H9 (cell line): ENCODE measurements around the gene RAB26. TPM values are rescaled to one million over a fixed set of nuclear protein-coding genes. Genes with fewer than 3 reads are reported as not detected.
A peak's percentile ranks its signal among the peaks of the same experiment; 100 is the strongest.

Source experiments
- DNase-seq: peaks from one replicate; pipeline ENCODE4 v3.0.0-alpha.2; 2017
- H2AFZ ChIP-seq: one replicate; pipeline ENCODE4 v1.6.1; 2013; ENCODE audit warnings: mild to moderate bottlenecking, low read length, control low read depth, moderate library complexity
- H2AK5ac ChIP-seq: 2 replicates; pipeline ENCODE4 v1.6.1; 2013; ENCODE audit warnings: low read length, control low read depth, mixed read lengths; ENCODE audit not compliant: insufficient read length
- H2BK120ac ChIP-seq: one replicate; pipeline ENCODE4 v1.6.1; 2013; ENCODE audit warnings: low read depth, mild to moderate bottlenecking, low read length, control low read depth, inconsistent platforms; ENCODE audit not compliant: poor library complexity, severe bottlenecking
- H2BK12ac ChIP-seq: 2 replicates; pipeline ENCODE4 v1.6.1; 2013; ENCODE audit warnings: low read length, control low read depth, mixed read lengths, low read depth; ENCODE audit not compliant: insufficient read length
- H2BK15ac ChIP-seq: 2 replicates; pipeline ENCODE4 v1.6.1; 2013; ENCODE audit warnings: low read depth, low read length, control low read depth
- H2BK20ac ChIP-seq: one replicate; pipeline ENCODE4 v1.6.1; 2013; ENCODE audit warnings: low read depth, mild to moderate bottlenecking, low read length, control low read depth, inconsistent platforms; ENCODE audit not compliant: poor library complexity, severe bottlenecking
- H2BK5ac ChIP-seq: 2 replicates; pipeline ENCODE4 v1.6.1; 2013; ENCODE audit warnings: low read length, control low read depth, mixed read lengths; ENCODE audit not compliant: insufficient read length
- H3K14ac ChIP-seq: 2 replicates; pipeline ENCODE4 v1.6.1; 2013; ENCODE audit warnings: low read length, control low read depth; ENCODE audit not compliant: insufficient read depth
- H3K18ac ChIP-seq: 2 replicates; pipeline ENCODE4 v1.6.1; 2013; ENCODE audit warnings: low read depth, mild to moderate bottlenecking, mixed read lengths, low read length, control low read depth; ENCODE audit not compliant: insufficient read length
- H3K23ac ChIP-seq: 2 replicates; pipeline ENCODE4 v1.6.1; 2013; ENCODE audit warnings: low read length, control low read depth, mixed read lengths, low read depth; ENCODE audit not compliant: insufficient read length
- H3K23me2 ChIP-seq: 2 replicates; pipeline ENCODE4 v1.6.1; 2013; ENCODE audit warnings: low read depth, mild to moderate bottlenecking, mixed read lengths, low read length, control low read depth; ENCODE audit not compliant: insufficient read length, poor library complexity, severe bottlenecking
- H3K27ac ChIP-seq: 2 replicates; pipeline ENCODE4 v1.5.1; 2013; ENCODE audit warnings: low read length, control low read depth, mixed read lengths, low read depth; ENCODE audit not compliant: insufficient read length
- H3K27me3 ChIP-seq: 2 replicates; pipeline ENCODE4 v1.6.1; 2013; ENCODE audit warnings: low read length, control low read depth, inconsistent platforms; ENCODE audit not compliant: insufficient read depth
- H3K4ac ChIP-seq: 2 replicates; pipeline ENCODE4 v1.6.1; 2013; ENCODE audit warnings: low read depth, mild to moderate bottlenecking, control low read depth, inconsistent platforms, low read length, moderate library complexity
- H3K4me1 ChIP-seq: 2 replicates; pipeline ENCODE4 v1.6.1; 2013; ENCODE audit warnings: low read length, control low read depth, inconsistent platforms; ENCODE audit not compliant: insufficient read depth
- H3K4me2 ChIP-seq: 2 replicates; pipeline ENCODE4 v1.6.1; 2013; ENCODE audit warnings: low read length, control low read depth, mixed read lengths; ENCODE audit not compliant: insufficient read length, insufficient read depth
- H3K56ac ChIP-seq: 2 replicates; pipeline ENCODE4 v1.6.1; 2013; ENCODE audit warnings: low read depth, mild to moderate bottlenecking, mixed read lengths, low read length, control low read depth; ENCODE audit not compliant: insufficient read length
- H3K79me1 ChIP-seq: 2 replicates; pipeline ENCODE4 v1.6.1; 2013; ENCODE audit warnings: low read depth, mild to moderate bottlenecking, moderate library complexity, low read length, control low read depth, inconsistent platforms; ENCODE audit not compliant: insufficient read depth, poor library complexity, severe bottlenecking
- H3K79me2 ChIP-seq: 2 replicates; pipeline ENCODE4 v1.6.1; 2013; ENCODE audit warnings: low read length, control low read depth, inconsistent platforms; ENCODE audit not compliant: insufficient read depth
- H3K9ac ChIP-seq: 2 replicates; pipeline ENCODE4 v1.6.1; 2013; ENCODE audit warnings: low read length, control low read depth, mixed read lengths; ENCODE audit not compliant: insufficient read length; ENCODE audit errors: extremely low read depth
- H3K9me3 ChIP-seq: one replicate; pipeline ENCODE4 v1.6.1; 2013; ENCODE audit warnings: low read depth, low read length, inconsistent platforms; ENCODE audit not compliant: control insufficient read depth
- H3T11ph ChIP-seq: one replicate; pipeline ENCODE4 v1.6.1; 2013; ENCODE audit warnings: mild to moderate bottlenecking, low read length, control low read depth, inconsistent platforms
- H4K20me1 ChIP-seq: one replicate; pipeline ENCODE4 v1.6.1; 2013; ENCODE audit not compliant: control insufficient read depth, insufficient read length, insufficient read depth
- H4K5ac ChIP-seq: 2 replicates; pipeline ENCODE4 v1.6.1; 2013; ENCODE audit warnings: low read depth, mild to moderate bottlenecking, mixed read lengths, low read length, control low read depth; ENCODE audit not compliant: insufficient read length
- H4K8ac ChIP-seq: replicated peaks from 2 replicates; pipeline ENCODE4 v1.6.1; 2013; ENCODE audit warnings: low read length, control low read depth, mixed read lengths, low read depth; ENCODE audit not compliant: insufficient read length
- H4K91ac ChIP-seq: 2 replicates; pipeline ENCODE4 v1.6.1; 2013; ENCODE audit warnings: low read depth, mild to moderate bottlenecking, moderate library complexity, mixed read lengths, low read length, control low read depth; ENCODE audit not compliant: insufficient read length
- H3K27ac Mint-ChIP-seq, 3 experiments: 2 replicates in 2 of 3; 3 replicates in 1 of 3; pipeline ENCODE4 v1.8.0; 2020 to 2021; ENCODE audit warnings: mixed read lengths in 3 of 3, mild to moderate bottlenecking in 1 of 3, moderate library complexity in 1 of 3
- H3K27me3 Mint-ChIP-seq: 2 replicates; pipeline ENCODE4 v1.8.0; 2021; ENCODE audit warnings: low read depth, mild to moderate bottlenecking, moderate library complexity, mixed read lengths
- H3K36me3 Mint-ChIP-seq, 3 experiments: 2 replicates in 2 of 3; 3 replicates in 1 of 3; pipeline ENCODE4 v1.8.0; 2020 to 2021; ENCODE audit warnings: low read depth in 3 of 3, mixed read lengths in 3 of 3; ENCODE audit not compliant: insufficient read depth in 1 of 3
- H3K4me1 Mint-ChIP-seq, 2 experiments: 2 replicates each; pipeline ENCODE4 v1.8.0; 2020; ENCODE audit warnings: mixed read lengths in 2 of 2
- H3K4me3 Mint-ChIP-seq, 2 experiments: 2 replicates in 1 of 2; 3 replicates in 1 of 2; pipeline ENCODE4 v1.8.0; 2020 to 2021; ENCODE audit warnings: mild to moderate bottlenecking in 2 of 2, mixed read lengths in 2 of 2, moderate library complexity in 1 of 2
- H3K9me3 Mint-ChIP-seq, 2 experiments: 2 replicates in 1 of 2; 3 replicates in 1 of 2; pipeline ENCODE4 v1.8.0; 2020; ENCODE audit warnings: mild to moderate bottlenecking in 2 of 2, mixed read lengths in 2 of 2, moderate library complexity in 1 of 2
- CTCF ChIP-seq: fragments of 200-600 bp; sonication (generic); conservative IDR thresholded peaks from 3 replicates; pipeline ENCODE4 v1.8.0; 2021; ENCODE audit warnings: antibody characterized with exemption, mild to moderate bottlenecking
- WGBS: extraction: QIAGEN DNeasy Blood & Tissue Kit; methylation state at CpG from one replicate; pipeline ENCODE4 v1.1.7; 2013; ENCODE audit warnings: missing lambda C conversion rate, low lambda C conversion rate, mixed read lengths; ENCODE audit not compliant: insufficient read length; ENCODE audit errors: extremely low coverage; 5-methylcytosine and 5-hydroxymethylcytosine counted together
- total RNA-seq: library from RNA; stranded (reverse); gene quantifications from 2 replicates; pipeline ENCODE4 v1.2.1, GENCODE V29; 2021

RAB26 gene
- total RNA-seq, 1 experiment from 2014 or later, result 2.4 TPM

GRCh38 chr16:2177561-2177960 is 29.1 kb downstream of the RAB26 start:
- Histone ChIP-seq H2AK5ac (no peak overlapping the region), H3K27ac (no peak overlapping the region), H4K20me1 (no peaks in the 10 kb centered on the region), H3K4me1 (no peaks in the 10 kb centered on the region), H3K4ac (no peak overlapping the region), H2BK15ac (no peak overlapping the region), H3K56ac (no peak overlapping the region), H2BK5ac (no peak overlapping the region), H3K14ac (no peak overlapping the region), H3K4me2 (no peak overlapping the region), H2BK12ac (no peak overlapping the region), H4K5ac (no peak overlapping the region), H3T11ph (no peak overlapping the region), H3K23me2 (peaks cover 4% of the 10 kb centered on the region), H3K9ac (no peak overlapping the region), H3K23ac (no peak overlapping the region), H3K79me2 (no peaks in the 10 kb centered on the region), H2AFZ (no peak overlapping the region), H2BK20ac (no peak overlapping the region), H3K27me3 (no peaks in the 10 kb centered on the region), H3K79me1 (no peaks in the 10 kb centered on the region), H4K91ac (no peak overlapping the region), H4K8ac (no peak overlapping the region), H2BK120ac (no peak overlapping the region), H3K9me3 (no peaks in the 10 kb centered on the region), H3K18ac (no peak overlapping the region)
- no peaks in the 10 kb centered on the region for H3K27me3 Mint-ChIP-seq
- H3K4me3 Mint-ChIP-seq, result peak overlapping the region in 1 of 2 experiments; percentile 40; a peak in 1 of 5 replicates
- peaks cover 11 to 43% (median 40%) of the 10 kb centered on the region in 3 experiments for H3K36me3 Mint-ChIP-seq
- peaks cover 3 to 7% of the 10 kb centered on the region in 2 experiments for H3K4me1 Mint-ChIP-seq
- no peaks in the 10 kb centered on the region for H3K9me3 Mint-ChIP-seq
- no peak for TF ChIP-seq CTCF
- DNase-seq, result no peak
- no CpG with 5 or more reads among the region's 20 CpGs for WGBS
- H3K27ac Mint-ChIP-seq, result 0 out of 7 replicates have a peak overlapping the region, but pooled peaks of 1 of the 3 experiments have one; percentile 65
